Head of caudate nucleus (tissue), 42 donors: ENCODE data around the gene AGA.

Experiments
- DNase-seq, 42 donors: peaks; one replicate each; pipeline versions ENCODE4 v3.0.0 to v3.0.0-alpha.2; 2020 to 2021; ENCODE audit warnings: mixed read lengths in 7 of 42
- intact Hi-C: fragments of 100-400 bp; cut with DNase I; formaldehyde crosslinking; loops from one replicate; pipeline ENCODE4 v1.15.0; 2022

The AGA gene

DNA sequence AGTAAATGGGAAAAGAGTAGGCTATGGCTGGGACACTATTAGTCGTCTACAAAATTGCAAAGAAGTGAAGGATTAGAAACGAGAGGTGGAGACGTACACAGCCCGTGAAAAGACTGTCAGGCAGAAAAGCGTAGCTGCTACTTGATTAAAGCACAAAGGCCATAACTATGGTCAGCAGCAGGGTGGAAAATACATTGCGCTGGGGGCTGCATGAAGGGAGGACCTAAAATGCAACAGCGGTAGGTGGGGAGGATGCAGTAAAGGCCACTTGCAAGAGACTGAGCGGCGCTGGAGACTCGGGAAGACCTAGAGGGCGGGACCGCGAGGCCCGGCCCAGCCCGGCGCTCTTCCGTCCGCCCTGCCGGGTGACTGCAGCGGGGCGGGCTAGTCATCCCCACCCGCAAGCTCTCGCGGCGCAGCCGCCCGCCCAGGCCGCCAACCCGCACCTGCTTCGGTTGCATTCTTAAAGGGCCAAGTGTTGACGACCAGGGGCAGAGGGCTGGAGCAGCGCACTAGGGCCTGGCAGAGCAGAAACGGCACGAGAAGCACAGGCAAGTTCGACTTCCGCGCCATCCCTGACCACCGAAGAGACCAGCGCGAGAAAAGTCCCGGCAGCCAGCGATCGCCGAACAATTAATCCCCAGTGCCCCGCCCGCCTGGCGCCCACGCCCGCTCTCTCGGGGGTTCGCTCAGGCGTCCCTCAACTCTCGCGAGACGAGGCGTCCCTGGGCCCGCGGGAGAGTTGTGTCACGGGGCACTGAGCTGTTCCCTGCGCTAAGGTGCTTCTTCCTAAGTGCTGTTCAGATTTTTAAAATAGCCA lies at the start of gene AGA:
Gene AGA (minus strand): TSS at position 635 of the 820 bp plus-strand sequence. CDS start 62 bp downstream, at position 573.
- intact Hi-C loops, result no loop called here
- DNase-seq, result peak; percentile 92 to 99 (median 97)

GRCh38 chr4:177492022-177492421 lies 49.8 kb upstream of the AGA start:
- intact Hi-C loops, result no loop called here
- no peak for DNase-seq

DNA sequence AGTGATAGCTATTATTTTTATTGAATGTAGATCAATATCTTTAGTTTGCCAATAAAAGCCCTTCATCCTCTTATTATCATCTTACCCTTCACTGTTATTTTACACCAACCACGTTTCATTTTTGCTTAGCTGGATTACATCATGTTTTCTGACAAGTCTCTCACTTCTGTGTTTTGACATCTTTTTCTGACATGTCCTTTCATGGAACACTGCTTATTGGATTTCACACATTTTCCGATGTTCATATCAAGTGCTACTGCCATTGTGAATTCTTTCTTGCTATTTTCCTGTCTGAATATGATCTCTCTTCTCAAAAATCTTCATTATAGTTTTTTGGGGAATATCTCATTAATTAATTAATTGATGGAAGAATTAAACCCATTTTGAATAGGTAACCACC lies 48.5 kb upstream of the AGA start:
- DNase-seq, result no peak
- intact Hi-C loops, result no loop called here

DNA sequence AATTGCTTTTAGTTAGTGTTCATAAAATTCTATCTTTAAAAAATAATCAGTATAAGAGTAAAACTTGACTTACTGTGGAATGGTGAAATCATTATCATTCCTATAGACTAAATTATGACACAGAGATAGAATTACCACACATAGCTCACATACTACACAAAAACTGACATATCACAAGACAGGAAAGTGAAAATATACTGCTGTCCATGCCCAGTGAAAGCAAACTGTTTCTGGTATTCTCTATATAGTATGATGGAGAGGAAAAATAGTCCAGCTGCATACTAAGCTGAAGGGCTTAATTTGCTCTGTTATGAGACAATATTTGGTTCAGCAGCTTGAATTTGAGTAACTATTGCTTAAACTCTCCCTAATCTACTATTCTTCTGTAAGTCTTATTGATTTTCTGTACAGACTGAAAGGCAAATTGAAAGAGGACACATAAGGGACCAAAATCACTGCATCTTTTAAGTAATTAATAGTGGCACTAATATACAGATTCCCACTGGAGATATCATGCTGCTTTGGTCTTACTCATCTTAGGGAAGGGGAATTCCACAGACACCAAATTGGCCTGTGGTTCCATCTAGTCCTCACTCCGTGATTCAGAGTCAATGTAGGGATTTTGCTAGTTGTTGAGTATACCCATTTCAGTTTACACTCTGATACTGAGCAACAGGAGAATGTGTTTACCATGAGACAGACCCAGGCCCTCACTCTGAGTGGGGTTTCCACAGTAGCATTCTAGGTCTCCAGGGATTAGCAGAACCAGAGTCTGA lies 47.4 kb upstream of the AGA start:
- intact Hi-C loops, result no loop called here
- no peak for DNase-seq

DNA sequence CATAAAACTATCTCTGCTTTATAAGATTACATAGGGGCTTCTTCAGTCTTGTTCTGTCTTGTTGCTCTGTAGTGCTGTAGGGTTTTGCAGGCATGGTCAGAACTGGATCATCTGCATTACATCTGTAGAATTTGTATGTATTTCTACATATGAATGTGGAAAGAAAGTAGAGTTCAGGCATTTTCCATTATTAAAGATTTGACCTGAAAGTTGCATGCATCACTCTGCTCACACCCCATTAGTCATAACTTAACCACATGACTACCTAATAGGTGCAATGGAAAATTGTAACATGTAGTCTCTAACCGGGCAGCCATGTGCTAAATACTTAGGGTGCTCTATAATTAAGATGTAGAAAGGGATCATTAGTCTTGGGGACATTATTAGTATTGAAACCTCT lies 45.7 kb upstream of the AGA start:
- no peak for DNase-seq
- intact Hi-C loops, result no loop called here

DNA sequence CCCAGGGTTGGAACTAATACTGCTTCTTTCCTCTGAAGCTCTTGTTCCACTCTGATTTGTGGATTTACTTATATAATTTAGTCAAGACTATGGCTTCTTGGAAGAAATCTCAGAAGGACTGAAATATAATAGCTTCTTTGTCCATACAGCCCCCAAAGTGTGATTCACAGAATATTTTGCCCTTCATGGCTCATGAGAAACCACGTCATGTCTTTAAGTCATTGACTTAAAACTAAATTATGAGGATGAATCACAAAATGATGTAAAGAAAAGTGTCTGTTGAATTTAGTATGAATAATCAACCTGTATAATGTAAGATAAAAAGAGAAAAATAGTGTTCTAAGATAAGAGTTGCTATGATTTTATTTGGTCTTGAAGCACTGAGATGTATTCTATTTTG lies 43.3 kb upstream of the AGA start:
- no peak for DNase-seq
- intact Hi-C loops, result no loop called here

DNA sequence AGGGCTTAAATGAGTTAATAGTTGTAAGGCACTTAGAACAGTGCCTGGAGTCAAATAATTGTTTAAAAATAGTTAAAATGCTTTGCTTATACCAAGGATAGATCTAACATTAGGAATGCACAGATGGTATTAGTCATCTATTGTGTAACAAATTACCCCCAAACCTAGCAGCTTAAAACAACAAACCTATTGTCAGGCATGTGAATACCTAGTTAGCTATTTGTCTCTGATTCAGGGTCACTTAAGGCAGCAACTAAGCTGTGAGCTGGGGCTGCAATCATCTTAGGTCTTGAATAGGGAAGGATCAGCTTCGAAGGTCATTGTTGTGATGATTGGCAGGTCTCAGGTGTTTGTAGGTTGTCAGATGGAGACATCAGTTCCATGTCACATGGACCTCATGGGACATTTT lies 42.4 kb upstream of the AGA start:
- intact Hi-C loops, result no loop called here

DNA sequence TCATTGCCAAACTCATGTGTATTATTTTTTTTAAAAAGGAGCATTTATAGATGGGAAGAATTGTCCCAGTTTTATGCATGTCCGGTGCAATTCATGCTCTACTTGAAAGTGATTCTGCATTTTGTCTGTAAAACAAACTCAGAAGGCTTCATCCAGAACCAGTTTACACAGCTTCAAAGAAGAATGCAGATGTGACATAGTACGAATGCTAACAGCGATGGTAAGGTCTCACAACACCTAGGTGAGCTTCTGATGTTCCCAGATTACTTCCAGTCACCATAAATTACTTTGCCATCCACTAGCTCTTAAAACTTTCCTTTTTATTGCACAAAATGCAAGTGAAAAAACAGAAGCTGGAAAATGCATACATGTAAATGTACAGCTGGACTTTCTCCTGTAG lies 41.5 kb upstream of the AGA start:
- no peak for DNase-seq
- intact Hi-C loops, result no loop called here

More for the DNA sequence above, 42.4 kb upstream of the AGA start:
- DNase-seq, result no peak

DNA sequence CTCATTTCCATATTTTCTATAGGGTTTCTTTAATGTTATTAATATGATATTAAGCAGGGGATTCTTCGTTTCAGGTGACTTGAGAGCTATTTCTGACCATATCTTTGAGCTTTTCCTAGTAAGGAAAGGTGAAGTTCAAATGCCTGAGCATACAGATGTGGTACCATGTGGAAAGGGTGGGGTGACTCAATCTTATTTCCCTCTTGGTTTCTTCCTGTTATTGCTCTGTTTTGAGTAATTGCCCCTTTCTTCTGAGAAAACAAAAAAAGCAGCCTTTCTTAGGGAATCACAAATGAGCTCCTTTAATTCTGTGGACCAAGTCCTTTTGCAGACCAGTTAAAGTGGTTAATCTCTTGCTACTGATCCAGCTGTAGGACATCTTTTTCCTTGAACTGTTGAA lies 41.0 kb upstream of the AGA start:
- DNase-seq, result no peak
- intact Hi-C loops, result no loop called here

- no peak for DNase-seq
- intact Hi-C loops, result no loop called here
These were observed 40.1 kb upstream of the AGA start for GRCh38 chr4:177482367-177482766.

GRCh38 chr4:177480795-177481194 lies 38.6 kb upstream of the AGA start:
- intact Hi-C loops, result no loop called here

DNA sequence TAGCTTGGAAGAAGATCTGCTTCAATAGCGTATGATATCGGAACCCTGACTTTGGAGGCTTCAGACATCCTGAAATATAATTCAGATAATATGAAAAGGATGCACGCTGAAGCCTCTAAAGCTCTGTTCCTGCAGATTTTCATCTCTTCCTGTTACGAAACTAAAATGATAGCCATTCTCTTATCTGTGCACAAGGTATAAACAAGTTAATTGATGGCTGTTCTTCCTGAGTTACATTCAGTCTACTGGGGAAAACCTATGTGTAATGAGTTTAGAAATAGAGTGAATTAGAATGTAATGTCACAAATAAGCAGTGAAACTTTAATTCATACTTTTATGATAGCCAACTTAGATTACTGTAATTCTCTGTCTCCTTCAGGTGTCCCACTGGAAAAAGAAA lies 36.8 kb upstream of the AGA start:
- intact Hi-C loops, result no loop called here
- no peak for DNase-seq

More at GRCh38 chr4:177480795-177481194, 38.6 kb upstream of the AGA start:
- DNase-seq, result no peak

GRCh38 chr4:177478496-177478895 lies 36.3 kb upstream of the AGA start:
- DNase-seq, result no peak
- intact Hi-C loops, result no loop called here

DNA sequence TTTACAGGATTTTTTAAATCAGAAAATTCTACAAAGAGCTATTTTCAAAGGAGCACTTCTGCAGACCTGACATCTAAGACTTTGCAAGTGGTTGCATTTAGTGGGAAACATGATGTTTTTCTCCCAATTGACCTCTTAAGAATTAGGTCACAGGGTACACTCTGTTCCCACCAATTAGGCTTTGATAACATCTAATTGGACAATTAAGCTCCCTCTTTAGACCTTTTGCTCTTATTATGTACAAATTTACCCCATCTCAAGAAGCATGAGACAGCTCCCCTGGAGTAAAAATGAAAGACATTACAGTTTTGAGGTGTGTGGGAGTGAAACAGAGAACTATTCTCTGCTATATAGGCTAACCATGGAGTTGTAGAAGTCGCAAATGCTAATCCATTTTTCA lies 31.8 kb upstream of the AGA start:
- no peak for DNase-seq
- intact Hi-C loops, result no loop called here

- intact Hi-C loops, result no loop called here
- DNase-seq, result peak in 2 of 42 donors; percentile 11 to 30
These were observed 21.8 kb upstream of the AGA start for GRCh38 chr4:177464026-177464425.

GRCh38 chr4:177461606-177462005 lies 19.4 kb upstream of the AGA start:
- intact Hi-C loops, result no loop called here
- DNase-seq, result no peak

GRCh38 chr4:177460460-177460859 lies 18.2 kb upstream of the AGA start:
- intact Hi-C loops, result no loop called here
- DNase-seq, result no peak

- DNase-seq, result no peak
- intact Hi-C loops, result no loop called here
These were observed 13.3 kb upstream of the AGA start for GRCh38 chr4:177455561-177455970.

DNA sequence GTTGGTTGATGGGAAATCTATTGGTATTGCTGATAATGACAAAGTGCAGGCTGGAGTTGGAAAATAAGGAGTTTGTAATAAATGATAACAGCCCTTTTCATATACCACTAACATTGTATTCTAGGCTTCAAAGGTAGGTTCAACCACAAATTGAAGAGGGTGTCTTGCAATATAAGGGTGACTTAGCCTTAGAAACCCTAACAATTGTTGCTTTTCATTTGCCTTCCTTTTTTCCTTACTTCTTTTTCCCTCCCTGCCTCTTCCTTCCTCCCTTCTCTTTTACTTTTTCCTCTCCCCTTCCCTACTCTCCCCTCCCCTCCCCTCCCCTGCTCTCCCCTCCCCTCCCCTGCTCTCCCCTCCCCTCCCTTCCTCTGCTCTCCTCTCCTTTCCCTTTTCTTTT lies 10.9 kb upstream of the AGA start:
- DNase-seq, result no peak
- intact Hi-C loops, result no loop called here

DNA sequence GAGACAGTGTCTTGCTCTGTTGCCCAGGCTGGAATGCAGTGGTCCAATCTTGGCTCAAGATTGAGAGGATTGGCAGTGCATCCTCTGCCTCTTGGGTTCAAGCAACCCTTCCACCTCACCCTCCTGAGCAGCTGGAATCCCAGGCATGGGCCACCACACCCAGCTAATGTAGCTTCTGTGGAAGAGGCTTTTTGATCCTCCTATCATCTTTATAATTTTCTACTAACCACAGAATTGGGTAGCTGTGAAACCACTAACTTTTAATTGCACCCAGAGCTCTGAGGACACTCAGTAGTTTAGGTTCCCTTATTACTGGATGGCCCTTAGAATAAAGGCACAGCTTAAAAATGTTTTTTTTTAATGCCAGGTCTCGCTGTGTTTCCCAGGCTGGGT lies 8.9 kb upstream of the AGA start:
- DNase-seq, result no peak
- intact Hi-C loops, result no loop called here
